GM15510 (cell line): ENCODE measurements around the gene ZNF48.

Experiments
- POLR2A ChIP-seq: IDR thresholded peaks from 3 replicates; pipeline ENCODE4 v1.6.1; 2011; ENCODE audit warnings: borderline replicate concordance; ENCODE audit not compliant: insufficient read length; ENCODE audit errors: extremely low read depth

The ZNF48 gene

DNA sequence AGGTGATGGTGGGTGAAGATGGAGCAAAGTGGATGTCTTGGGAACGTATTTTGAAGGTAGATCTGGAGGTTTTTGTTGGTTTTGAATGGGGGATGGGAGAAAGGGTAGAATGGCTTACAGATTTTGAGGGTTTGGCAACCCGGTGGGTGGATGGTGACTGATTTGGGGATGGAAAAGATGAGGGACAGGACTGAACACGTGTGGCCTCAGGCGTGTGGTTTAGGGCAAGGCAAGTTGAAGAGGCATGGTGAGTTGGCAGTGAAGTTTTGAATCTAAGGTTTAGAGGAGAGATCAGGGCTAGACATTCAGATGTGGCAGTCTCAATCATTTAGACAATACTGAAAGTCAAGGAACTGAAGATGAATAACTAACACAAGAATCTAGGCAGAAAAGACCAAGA is 39.6 kb downstream of the ZNF48 start:
- no peak for TF ChIP-seq POLR2A

DNA sequence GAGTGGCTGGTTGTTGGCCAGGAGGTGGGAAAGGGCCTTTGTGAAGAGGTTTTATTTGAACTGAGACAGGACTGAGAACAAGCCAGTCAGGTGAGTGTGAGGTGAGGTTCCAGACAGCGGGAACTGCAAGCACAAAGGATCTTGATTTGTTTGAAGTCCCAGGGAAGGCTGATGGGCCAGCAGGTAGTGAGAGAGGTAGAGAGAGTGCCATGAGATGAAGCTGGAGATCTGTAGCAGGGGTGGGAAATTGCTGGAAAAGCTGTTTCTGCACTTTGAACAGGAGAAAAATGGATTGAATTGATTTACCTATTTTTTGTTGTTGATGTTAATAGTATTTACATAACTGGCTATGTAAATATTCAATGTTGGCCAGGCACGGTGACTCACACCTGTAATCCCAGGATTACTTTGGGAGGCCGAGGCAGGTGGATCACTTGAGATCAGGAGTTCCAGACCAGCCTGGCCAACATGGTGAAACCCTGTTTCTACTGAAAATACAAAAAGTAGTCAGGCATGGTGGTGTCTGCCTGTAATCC is 42.4 kb downstream of the ZNF48 start:
- TF ChIP-seq POLR2A = no peak

DNA sequence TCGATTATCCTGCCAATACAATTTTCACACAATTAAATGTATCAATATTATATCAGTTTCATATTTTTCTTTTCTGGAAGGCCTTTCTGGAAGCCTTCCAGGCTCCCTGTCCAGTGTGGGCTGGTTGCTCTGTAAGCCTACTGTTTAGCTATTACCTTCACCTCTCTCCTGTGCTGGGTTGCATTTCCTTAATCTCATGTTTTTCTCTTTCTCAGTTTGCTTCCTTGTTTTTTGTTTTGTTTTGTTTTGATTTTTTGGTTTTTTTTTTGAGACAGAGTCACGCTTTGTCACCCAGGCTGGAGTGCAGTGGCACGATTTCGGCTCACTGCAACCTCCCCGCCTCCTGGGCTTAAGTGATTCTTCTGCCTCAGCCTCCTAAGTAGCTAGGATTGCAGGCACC is 43.6 kb downstream of the ZNF48 start:
- TF ChIP-seq POLR2A = no peak

DNA sequence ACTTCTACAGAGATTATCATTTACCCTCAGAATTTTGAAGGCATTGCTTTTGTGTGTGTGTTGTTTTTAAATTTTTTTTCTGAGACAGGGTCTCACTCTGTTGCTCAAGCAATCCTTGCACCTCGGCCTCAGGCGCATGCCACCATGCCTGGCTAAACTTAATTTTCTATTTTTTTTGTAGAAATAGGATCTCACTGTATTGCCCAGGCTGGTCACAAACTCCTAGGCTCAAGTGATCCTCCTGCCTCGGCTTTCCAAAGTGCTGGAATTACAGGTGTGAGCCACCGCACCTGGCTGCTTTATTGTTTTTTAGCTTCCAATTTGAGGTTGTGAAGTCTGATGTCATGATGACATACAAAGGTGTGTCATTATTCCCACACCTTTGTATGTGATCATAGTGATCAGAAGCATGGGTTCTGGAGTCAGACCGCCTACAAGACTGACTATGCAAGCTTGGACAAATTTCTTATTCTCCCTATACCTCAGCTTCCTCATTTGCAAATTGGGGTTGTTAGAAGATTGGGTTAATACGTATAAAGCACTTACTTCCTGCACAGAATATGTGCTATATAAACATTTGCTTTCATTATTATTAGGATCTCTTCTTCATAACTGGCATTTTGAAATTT is 44.6 kb downstream of the ZNF48 start:
- no peak for TF ChIP-seq POLR2A

DNA sequence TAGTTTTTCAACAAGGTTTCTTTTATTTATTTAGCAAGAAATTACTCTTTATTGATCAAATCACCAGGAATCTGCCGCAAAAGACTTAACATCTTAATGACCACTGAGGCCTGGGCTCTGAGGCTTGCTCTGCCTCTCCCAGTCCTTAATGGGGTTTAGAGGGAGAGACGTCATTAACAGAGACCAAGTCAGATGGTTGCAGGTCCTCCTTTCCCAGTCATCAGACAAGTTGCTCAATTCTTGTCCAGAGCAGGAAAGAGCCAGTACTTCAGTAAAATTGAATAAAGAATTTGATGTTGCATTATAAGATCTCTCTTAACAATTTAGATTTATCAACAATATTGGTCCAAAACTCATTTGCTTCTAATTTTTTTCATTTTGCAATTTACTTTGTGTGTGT is 48.4 kb downstream of the ZNF48 start:
- no peak for TF ChIP-seq POLR2A

DNA sequence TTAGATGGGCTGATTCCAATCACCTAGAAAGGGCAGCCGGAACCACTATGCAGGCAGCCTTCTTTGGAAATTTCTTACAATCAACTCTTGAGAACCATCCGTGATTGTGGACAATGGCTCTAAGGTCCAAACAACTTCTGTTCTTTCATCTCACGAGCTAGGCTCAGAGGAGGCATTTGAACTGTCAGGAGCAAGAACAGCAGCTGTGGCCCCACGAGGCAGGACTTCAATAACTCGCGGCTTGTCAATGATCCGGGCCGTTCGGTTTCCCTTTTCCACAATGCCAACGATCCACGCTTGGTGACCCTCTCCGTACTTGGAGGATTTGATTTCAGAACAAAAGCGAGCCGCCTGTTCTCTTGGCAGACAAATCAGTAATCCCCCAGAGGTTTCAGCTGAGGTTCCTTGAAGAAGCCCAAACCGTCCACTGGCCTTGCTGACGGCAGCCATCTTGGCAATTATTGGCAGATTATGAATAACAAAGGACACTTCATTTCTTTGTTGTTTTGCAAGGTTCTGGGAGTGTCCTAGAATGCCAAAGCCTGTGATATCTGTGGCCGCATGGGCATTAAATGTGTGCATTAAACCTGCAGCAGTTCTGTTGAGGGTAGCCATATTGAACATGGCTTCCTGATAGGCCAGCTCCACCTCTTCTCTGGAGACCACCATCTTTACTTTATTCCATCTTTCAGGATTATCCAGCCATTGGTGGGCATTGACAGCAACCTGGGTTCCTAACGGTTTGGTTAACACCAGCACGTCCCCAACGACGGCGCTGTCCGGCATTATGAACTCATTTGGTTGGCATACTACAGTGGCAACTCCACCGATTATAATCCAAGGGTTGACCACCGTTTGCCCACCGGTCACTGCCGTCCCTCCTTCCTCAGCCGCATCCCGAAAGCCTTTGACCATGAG is 49.3 kb downstream of the ZNF48 start:
- no peak for TF ChIP-seq POLR2A

DNA sequence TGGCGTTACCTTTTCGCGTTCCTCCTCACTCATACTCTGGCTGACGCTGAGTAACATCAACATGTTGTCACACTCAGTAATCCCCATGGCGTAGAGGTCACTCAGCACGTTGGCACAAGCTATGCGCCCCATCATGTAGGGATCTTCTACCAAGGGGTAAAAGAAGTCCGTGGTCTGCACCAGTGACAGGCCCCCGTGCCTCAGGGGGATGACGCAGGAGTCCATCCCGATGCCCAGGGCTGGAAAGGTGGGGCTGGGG is 49.9 kb downstream of the ZNF48 start:
- no peak for TF ChIP-seq POLR2A

DNA sequence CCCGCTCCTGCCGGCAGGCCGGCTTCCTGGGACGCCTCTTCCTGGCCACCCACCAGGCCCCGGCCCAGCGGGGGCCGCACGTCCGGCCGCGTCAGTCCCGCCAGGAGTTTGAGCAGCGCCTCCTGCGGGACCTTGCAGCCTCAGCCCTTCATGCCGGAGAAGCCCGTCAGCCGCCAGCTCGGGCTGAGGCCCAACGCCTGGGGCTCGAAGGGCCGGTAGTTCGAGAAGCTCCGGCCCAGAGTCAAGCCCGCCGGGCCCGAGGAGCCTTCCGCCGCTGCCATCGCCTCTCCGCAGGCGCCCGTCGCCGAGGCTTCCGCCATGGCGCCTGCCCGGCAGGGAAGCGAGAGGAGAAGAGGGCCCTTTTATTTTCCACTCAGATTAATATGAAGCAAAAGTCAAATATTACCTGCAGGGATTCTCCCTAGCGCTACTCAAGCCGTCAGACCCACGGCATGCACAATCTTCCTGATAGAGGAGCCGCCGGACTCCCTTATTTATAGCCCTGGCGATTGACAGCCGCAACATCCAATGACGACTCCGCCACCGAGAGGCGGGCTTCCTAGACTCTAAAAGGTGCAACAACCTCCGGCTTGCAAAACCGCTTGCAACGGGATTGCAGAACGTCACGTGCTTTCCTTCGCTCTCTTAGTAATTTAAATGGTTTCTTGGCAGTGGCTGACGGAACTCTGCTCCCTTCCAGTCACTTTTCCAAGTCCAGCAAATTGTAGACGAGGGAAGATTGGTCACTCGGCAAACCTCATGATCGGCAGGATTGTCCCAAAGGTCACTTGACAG is 50.4 kb downstream of the ZNF48 start, which contains the start of gene SEPHS2:
Gene SEPHS2 (minus strand): TSS at position 467 of the 795 bp plus-strand sequence. CDS start 147 bp downstream, at position 320.
- TF ChIP-seq POLR2A = peak; percentile 97

DNA sequence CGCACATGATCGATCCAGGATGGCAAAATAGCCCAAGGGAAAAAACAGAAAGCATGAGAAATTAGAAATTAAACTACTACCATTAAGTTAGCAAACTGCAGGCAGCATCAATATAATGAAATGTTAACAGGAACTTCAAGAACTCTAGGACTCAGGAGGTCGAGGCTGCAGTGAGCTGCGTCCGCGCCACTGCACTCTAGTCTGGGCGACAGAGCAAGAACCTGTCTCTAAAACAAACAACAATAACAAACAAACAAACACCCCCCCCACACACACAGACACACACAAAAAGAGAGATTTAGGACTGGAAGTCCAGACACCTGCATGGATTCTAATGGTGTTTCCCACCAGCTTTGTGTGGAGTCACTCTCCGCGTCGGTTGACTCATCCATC is 51.0 kb downstream of the ZNF48 start:
- no peak for TF ChIP-seq POLR2A

DNA sequence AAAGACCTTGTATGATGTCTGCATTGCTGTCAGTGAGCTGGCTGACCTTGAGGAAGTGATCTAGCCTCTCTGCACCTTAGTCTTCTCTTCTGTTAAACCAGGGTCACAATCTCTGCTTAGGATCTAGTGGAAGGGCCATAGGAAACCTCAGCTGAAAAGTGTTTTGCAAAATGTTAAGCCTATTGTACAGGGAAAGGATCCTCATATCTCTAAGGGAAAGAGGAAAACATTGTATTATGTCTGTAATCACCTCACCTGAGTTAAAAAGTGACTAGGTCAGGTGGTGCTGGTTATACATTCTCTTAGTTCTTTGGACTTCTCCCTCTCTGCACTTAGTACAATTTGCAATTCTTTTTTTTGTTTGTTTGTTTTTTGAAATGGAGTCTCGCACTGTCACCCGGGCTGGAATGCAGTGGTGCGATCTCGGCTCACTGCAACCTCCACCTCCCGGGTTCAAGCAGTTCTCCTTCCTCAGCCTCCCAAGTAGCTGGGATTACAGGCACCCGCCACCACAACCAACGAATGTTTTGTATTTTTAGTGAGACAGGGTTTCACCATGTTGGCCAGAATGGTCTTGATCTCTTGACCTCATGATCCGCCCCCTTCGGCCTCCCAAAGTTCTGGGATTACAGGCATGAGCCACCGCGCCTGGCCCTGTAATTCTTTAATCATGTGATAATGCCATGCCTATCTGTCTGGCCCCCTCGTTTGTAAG is 52.4 kb downstream of the ZNF48 start:
- TF ChIP-seq POLR2A = no peak

DNA sequence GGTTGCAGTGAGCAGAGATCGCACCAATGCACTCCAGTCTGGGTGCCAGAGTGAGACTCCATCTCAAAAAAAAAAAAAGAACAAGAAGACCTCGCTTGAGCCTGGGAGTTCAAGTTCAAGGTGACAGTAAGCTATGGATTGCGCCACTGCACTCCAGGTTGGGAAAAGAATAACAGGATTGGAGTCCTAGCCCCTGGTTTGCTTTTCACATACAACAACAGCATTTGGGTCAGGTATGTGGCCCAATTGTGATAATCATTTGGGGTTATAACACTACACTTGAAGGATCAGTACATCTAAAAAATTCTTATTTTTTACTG is 53.9 kb downstream of the ZNF48 start:
- TF ChIP-seq POLR2A = no peak
